Smooth muscle cell (in vitro differentiated cells): ENCODE data around the gene ACADM. TPM values are rescaled to one million over a fixed set of nuclear protein-coding genes. Genes with fewer than 3 reads are reported as not detected.

Experiments
- DNase-seq: peaks from one replicate; lab custom pipeline; 2025; ENCODE audit not compliant: unreplicated experiment; lab: John Stamatoyannopoulos, UW
- H2AFZ ChIP-seq: fragments of 200-600 bp; sonication (generic); 2 replicates; pipeline ENCODE4 v1.6.0; 2016; ENCODE audit warnings: antibody characterized with exemption, low read depth, mild to moderate bottlenecking
- H3F3A ChIP-seq: fragments of 200-600 bp; sonication (generic); 2 replicates; pipeline ENCODE4 v1.6.0; 2017; ENCODE audit warnings: antibody characterized with exemption, low read depth
- H3K27ac ChIP-seq: fragments of 200-600 bp; sonication (generic); 2 replicates; pipeline ENCODE4 v1.5.1; 2016; ENCODE audit warnings: low read depth, mild to moderate bottlenecking
- H3K27me3 ChIP-seq: fragments of 200-600 bp; sonication (generic); 2 replicates; pipeline ENCODE4 v1.6.1; 2016; ENCODE audit warnings: low read depth, mild to moderate bottlenecking
- H3K36me3 ChIP-seq: fragments of 200-600 bp; sonication (generic); 2 replicates; pipeline ENCODE4 v1.5.1; 2016; ENCODE audit warnings: low read depth
- H3K4me1 ChIP-seq: fragments of 200-600 bp; sonication (generic); 2 replicates; pipeline ENCODE4 v1.5.1; 2016; ENCODE audit warnings: low read depth
- H3K4me2 ChIP-seq: fragments of 200-600 bp; sonication (generic); 2 replicates; pipeline ENCODE4 v1.6.0; 2016; ENCODE audit warnings: mild to moderate bottlenecking
- H3K4me3 ChIP-seq: fragments of 200-600 bp; sonication (generic); 2 replicates; pipeline ENCODE4 v1.5.1; 2016; ENCODE audit warnings: mild to moderate bottlenecking
- H3K79me2 ChIP-seq: fragments of 200-600 bp; sonication (generic); 2 replicates; pipeline ENCODE4 v1.6.0; 2016; ENCODE audit warnings: low read depth, mild to moderate bottlenecking
- H3K9ac ChIP-seq: fragments of 200-600 bp; sonication (generic); 2 replicates; pipeline ENCODE4 v1.6.0; 2016; ENCODE audit warnings: low read depth
- H3K9me3 ChIP-seq: fragments of 200-600 bp; sonication (generic); replicated peaks from 2 replicates; pipeline ENCODE4 v1.5.1; 2016; ENCODE audit warnings: low read depth
- H4K20me1 ChIP-seq: fragments of 200-600 bp; sonication (generic); 2 replicates; pipeline ENCODE4 v1.6.0; 2016; ENCODE audit warnings: low read depth
- WGBS: methylation state at CpG from one replicate; pipeline ENCODE4 v1.1.7; 2016; ENCODE audit warnings: low lambda C conversion rate; 5-methylcytosine and 5-hydroxymethylcytosine counted together
- polyA plus RNA-seq: library from polyadenylated mRNA; unstranded; fragments of >200 nt; fragmentation: Nextera tagmentation; extraction: Ambion mirVana; gene quantifications from 2 replicates; pipeline ENCODE4 v1.2.1, GENCODE V29; 2016
- total RNA-seq: library from RNA; depleted of rRNA; stranded (reverse); fragments of >200 nt; gene quantifications from 2 replicates; pipeline ENCODE4 v1.2.3, GENCODE V29; 2014
- TF ChIP-seq, protein P1 (sequence below): fragments of 200-600 bp; sonication (generic); IDR thresholded peaks from 2 replicates; pipeline ENCODE4 v1.5.1; 2017; ENCODE audit warnings: borderline replicate concordance, mild to moderate bottlenecking, antibody characterized with exemption; ENCODE audit not compliant: insufficient read depth, poor library complexity, severe bottlenecking

The ACADM gene
- total and polyA plus RNA-seq, 2 experiments from 2014 or later: 20.5 to 28.6 TPM

DNA sequence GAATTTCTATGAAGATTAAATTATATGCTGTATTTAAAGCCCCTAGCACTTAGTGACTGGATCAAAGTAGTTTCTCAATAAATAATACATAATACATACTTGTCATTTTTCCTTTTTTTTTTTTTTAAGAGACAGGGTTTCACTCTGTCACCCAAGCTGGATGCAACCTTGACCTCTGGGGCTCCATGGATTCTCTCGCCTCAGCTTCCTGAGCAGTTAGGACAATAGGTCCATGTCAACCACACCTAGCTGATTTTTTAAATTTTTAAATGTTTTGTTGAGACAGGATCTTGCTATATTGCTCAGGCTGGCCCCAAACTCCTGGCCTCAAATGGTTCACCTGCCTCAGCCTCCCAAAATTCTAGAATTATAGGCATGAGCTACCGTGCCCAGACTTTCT lies 5.9 kb downstream of the ACADM start:
- WGBS: 50% methylated on average over 2 of the region's 2 CpGs
- H3K36me3 ChIP-seq: peaks cover 7% of the 10 kb centered on the region
- H4K20me1 ChIP-seq: peaks cover 24% of the 10 kb centered on the region
- H3K9me3 ChIP-seq: no peaks in the 10 kb centered on the region
- no peaks in the 10 kb centered on the region for H3F3A ChIP-seq
- H2AFZ ChIP-seq: no peak overlapping the region
- H3K27me3 ChIP-seq: no peaks in the 10 kb centered on the region
- H3K9ac ChIP-seq: no peak overlapping the region
- peaks cover 52% of the 10 kb centered on the region for H3K79me2 ChIP-seq
- no peak for DNase-seq
- peaks cover 5% of the 10 kb centered on the region for H3K4me1 ChIP-seq
- H3K4me3 ChIP-seq: no peak overlapping the region
- H3K4me2 ChIP-seq: no peak overlapping the region
- TF ChIP-seq, protein P1, sequence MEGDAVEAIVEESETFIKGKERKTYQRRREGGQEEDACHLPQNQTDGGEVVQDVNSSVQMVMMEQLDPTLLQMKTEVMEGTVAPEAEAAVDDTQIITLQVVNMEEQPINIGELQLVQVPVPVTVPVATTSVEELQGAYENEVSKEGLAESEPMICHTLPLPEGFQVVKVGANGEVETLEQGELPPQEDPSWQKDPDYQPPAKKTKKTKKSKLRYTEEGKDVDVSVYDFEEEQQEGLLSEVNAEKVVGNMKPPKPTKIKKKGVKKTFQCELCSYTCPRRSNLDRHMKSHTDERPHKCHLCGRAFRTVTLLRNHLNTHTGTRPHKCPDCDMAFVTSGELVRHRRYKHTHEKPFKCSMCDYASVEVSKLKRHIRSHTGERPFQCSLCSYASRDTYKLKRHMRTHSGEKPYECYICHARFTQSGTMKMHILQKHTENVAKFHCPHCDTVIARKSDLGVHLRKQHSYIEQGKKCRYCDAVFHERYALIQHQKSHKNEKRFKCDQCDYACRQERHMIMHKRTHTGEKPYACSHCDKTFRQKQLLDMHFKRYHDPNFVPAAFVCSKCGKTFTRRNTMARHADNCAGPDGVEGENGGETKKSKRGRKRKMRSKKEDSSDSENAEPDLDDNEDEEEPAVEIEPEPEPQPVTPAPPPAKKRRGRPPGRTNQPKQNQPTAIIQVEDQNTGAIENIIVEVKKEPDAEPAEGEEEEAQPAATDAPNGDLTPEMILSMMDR: no peak
- H3K27ac ChIP-seq: no peak overlapping the region

DNA sequence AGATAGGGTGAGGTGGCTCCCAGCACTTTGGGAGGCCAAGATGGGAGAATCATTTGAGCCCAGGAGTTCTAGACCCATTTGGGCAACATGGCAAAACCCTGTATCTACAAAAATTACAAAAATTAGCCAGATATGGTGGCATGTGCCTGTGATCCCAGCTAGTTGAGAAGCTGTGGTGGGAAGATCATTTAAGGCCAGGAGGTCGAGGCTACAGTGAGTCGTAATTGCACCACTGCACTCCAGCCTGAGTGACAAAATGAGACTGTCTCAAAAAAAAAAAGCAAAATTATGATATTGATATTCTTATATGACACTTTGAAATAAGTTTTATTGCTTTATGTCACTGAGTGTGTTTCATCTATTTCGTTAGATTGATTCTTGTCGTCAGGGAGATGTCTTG lies 7.4 kb downstream of the ACADM start:
- TF ChIP-seq, protein P1: no peak
- H3K9ac ChIP-seq: no peak overlapping the region
- peaks cover 7% of the 10 kb centered on the region for H3K36me3 ChIP-seq
- WGBS: 92% methylated on average over 4 of the region's 4 CpGs
- no peak overlapping the region for H3K27ac ChIP-seq
- no peaks in the 10 kb centered on the region for H3K27me3 ChIP-seq
- peaks cover 37% of the 10 kb centered on the region for H3K79me2 ChIP-seq
- no peaks in the 10 kb centered on the region for H3F3A ChIP-seq
- no peaks in the 10 kb centered on the region for H3K4me1 ChIP-seq
- H2AFZ ChIP-seq: no peak overlapping the region
- H3K4me2 ChIP-seq: no peak overlapping the region
- no peak overlapping the region for H3K4me3 ChIP-seq
- DNase-seq: no peak
- peaks cover 21% of the 10 kb centered on the region for H4K20me1 ChIP-seq
- H3K9me3 ChIP-seq: no peaks in the 10 kb centered on the region

DNA sequence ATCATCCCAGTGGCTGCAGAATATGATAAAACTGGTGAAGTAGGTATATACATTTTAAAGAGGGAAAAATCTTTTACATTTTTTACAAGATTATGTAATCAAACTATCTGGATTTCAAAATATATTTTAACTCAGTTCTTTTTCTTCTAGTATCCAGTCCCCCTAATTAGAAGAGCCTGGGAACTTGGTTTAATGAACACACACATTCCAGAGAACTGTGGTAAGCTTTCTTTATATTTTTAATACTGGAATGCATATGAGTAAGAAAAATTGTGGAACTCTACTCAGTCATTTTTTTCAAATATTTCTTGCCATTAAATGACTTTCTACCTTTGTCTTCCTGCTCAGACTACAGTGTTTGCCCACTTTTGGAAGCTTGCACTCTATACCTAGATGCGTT lies 8.2 kb downstream of the ACADM start:
- H3K27ac ChIP-seq: no peak overlapping the region
- no peak for DNase-seq
- H3K4me1 ChIP-seq: no peaks in the 10 kb centered on the region
- H3K4me3 ChIP-seq: no peak overlapping the region
- no peak overlapping the region for H3K9ac ChIP-seq
- H3K79me2 ChIP-seq: peaks cover 29% of the 10 kb centered on the region
- H4K20me1 ChIP-seq: peaks cover 13% of the 10 kb centered on the region
- no peaks in the 10 kb centered on the region for H3K27me3 ChIP-seq
- peaks cover 7% of the 10 kb centered on the region for H3K36me3 ChIP-seq
- H2AFZ ChIP-seq: no peak overlapping the region
- 96% methylated on average over 1 of the region's 1 CpG for WGBS
- H3K9me3 ChIP-seq: no peaks in the 10 kb centered on the region
- H3K4me2 ChIP-seq: no peak overlapping the region
- TF ChIP-seq, protein P1: no peak
- H3F3A ChIP-seq: no peaks in the 10 kb centered on the region

DNA sequence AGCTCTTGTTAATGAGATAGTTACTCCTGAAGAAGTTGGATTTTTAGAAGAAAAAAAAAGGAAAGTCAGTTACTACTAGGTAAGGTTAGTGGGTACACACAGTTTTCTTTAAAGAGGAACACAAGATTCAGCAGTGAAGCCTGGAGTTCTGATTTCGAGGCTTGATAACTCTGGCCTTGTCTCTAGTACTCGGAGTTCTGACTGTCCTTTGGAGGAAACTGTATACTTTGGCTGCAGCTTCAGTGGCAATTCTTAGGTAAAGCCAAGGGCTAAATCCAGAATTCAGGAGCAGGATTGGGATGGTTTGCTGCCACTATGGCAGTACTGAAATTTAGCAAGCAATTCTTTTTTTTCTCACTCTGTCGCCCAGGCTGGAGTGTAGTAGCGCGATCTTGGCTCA lies 9.2 kb downstream of the ACADM start:
- DNase-seq: no peak
- H3K27ac ChIP-seq: no peak overlapping the region
- H3K27me3 ChIP-seq: no peaks in the 10 kb centered on the region
- no peak overlapping the region for H3K9ac ChIP-seq
- H3K36me3 ChIP-seq: peaks cover 7% of the 10 kb centered on the region
- H3K9me3 ChIP-seq: no peaks in the 10 kb centered on the region
- no peak overlapping the region for H3K4me2 ChIP-seq
- no peaks in the 10 kb centered on the region for H3F3A ChIP-seq
- peaks cover 20% of the 10 kb centered on the region for H3K79me2 ChIP-seq
- H3K4me3 ChIP-seq: no peak overlapping the region
- no peaks in the 10 kb centered on the region for H3K4me1 ChIP-seq
- TF ChIP-seq, protein P1: no peak
- WGBS: 98% methylated on average over 5 of the region's 5 CpGs
- peaks cover 9% of the 10 kb centered on the region for H4K20me1 ChIP-seq
- no peak overlapping the region for H2AFZ ChIP-seq
